ENCODE data around the gene AQP6.

- peak; percentile 95 for TF ChIP-seq CTCF (IDR thresholded peaks at IDR 0.05; ENCODE audit: borderline replicate concordance, extremely low read depth, low read length, poor library complexity, severe bottlenecking)
- no peak for TF ChIP-seq EZH2 (IDR thresholded peaks at IDR 0.05; ENCODE audit: borderline replicate concordance, low read depth, low read length, severe bottlenecking)
Measured at GRCh38 chr12:49967042-49967776, 5.5 kb upstream of the AQP6 start.
